ENCODE measurements around the gene LRRC1.

DNA sequence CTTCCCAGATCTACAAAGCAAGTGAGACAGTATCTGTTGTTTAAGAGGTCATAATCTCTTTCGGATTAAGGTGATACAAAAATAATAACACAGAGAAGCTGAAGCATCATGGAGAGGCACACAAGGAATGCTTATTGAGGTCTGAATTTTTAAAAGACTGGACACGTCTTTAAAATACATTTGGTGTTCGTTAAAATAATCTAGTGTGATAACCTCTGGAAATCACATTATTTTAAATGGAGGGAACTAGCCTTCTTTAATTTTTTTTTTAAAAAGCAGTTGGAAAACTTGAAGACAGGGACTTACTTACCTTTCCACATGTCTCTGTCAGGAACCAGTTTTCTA, 1.9 kb upstream of the LRRC1 start:
- no peak for TF ChIP-seq EZH2 (IDR thresholded peaks at IDR 0.05; ENCODE audit: borderline replicate concordance, low read depth, low read length, severe bottlenecking)
- TF ChIP-seq MYC (IDR thresholded peaks at IDR 0.05; ENCODE audit: low read depth, low read length): no peak
- TF ChIP-seq, protein P1, sequence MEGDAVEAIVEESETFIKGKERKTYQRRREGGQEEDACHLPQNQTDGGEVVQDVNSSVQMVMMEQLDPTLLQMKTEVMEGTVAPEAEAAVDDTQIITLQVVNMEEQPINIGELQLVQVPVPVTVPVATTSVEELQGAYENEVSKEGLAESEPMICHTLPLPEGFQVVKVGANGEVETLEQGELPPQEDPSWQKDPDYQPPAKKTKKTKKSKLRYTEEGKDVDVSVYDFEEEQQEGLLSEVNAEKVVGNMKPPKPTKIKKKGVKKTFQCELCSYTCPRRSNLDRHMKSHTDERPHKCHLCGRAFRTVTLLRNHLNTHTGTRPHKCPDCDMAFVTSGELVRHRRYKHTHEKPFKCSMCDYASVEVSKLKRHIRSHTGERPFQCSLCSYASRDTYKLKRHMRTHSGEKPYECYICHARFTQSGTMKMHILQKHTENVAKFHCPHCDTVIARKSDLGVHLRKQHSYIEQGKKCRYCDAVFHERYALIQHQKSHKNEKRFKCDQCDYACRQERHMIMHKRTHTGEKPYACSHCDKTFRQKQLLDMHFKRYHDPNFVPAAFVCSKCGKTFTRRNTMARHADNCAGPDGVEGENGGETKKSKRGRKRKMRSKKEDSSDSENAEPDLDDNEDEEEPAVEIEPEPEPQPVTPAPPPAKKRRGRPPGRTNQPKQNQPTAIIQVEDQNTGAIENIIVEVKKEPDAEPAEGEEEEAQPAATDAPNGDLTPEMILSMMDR (IDR thresholded peaks at IDR 0.05; ENCODE audit: extremely low read depth in 1 of 2, insufficient read depth in 1 of 2, low read depth in 1 of 2, low read length in 2 of 2): no peak
- TF ChIP-seq, protein P2, sequence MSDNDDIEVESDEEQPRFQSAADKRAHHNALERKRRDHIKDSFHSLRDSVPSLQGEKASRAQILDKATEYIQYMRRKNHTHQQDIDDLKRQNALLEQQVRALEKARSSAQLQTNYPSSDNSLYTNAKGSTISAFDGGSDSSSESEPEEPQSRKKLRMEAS (IDR thresholded peaks at IDR 0.05; ENCODE audit: insufficient read depth, insufficient read length): no peak
- TF ChIP-seq POLR2A (IDR thresholded peaks at IDR 0.05; ENCODE audit: low read depth, low read length): no peak
